Gastroesophageal sphincter (tissue), 4 donors: ENCODE results near the gene CTNND2. TPM values are rescaled to one million over a fixed set of nuclear protein-coding genes. Genes with fewer than 3 reads are reported as not detected.

Experiments
- ATAC-seq: fragments of 150-250 bp; one replicate; pipeline ENCODE4 v1.9.1; 2016; ENCODE audit warnings: mild to moderate bottlenecking, moderate library complexity
- H3K27ac ChIP-seq, 4 donors: fragments of 200-600 bp; sonication (generic) in 3 of 4; 1 replicate in 3 of 4; 2 replicates in 1 of 4; pipeline ENCODE4 v1.5.1; 2016 to 2019
- H3K27me3 ChIP-seq: fragments of 200-600 bp; sonication (generic); one replicate; pipeline ENCODE4 v1.5.1; 2019
- H3K36me3 ChIP-seq, 2 donors: fragments of 200-600 bp; sonication (generic); one replicate each; pipeline ENCODE4 v1.5.1; 2019; ENCODE audit warnings: control low read depth in 1 of 2
- H3K4me1 ChIP-seq, 3 donors: fragments of 200-600 bp; sonication (generic); 1 replicate in 2 of 3; 2 replicates in 1 of 3; pipeline ENCODE4 v1.5.1; 2016 to 2019; ENCODE audit warnings: control low read depth in 2 of 3
- H3K4me3 ChIP-seq, 2 donors: fragments of 200-600 bp; sonication (generic); one replicate each; pipeline ENCODE4 v1.5.1; 2019; ENCODE audit warnings: mild to moderate bottlenecking in 1 of 2, moderate library complexity in 1 of 2
- H3K9me3 ChIP-seq, 3 donors: fragments of 200-600 bp; sonication (generic); one replicate each; pipeline ENCODE4 v1.5.1; 2017 to 2019; ENCODE audit warnings: control low read depth in 2 of 3
- CTCF ChIP-seq, 4 experiments: fragments of 200-600 bp in 2 of 4; fragments of 450-650 bp in 2 of 4; sonication (generic) in 1 of 4; IDR thresholded peaks; one replicate each; pipeline ENCODE4 v1.5.1; 2017 to 2019; ENCODE audit warnings: antibody characterized with exemption in 4 of 4, mild to moderate bottlenecking in 2 of 4, moderate library complexity in 2 of 4
- EP300 ChIP-seq: sonication (generic); formaldehyde crosslinking; IDR thresholded peaks from one replicate; pipeline ENCODE4 v1.6.1; 2017; ENCODE audit warnings: antibody characterized with exemption, mild to moderate bottlenecking
- POLR2A ChIP-seq, 2 donors: fragments of 450-650 bp; IDR thresholded peaks; one replicate each; pipeline ENCODE4 v1.6.1; 2017; ENCODE audit warnings: antibody characterized with exemption in 2 of 2, mild to moderate bottlenecking in 2 of 2, moderate library complexity in 1 of 2
- POLR2AphosphoS5 ChIP-seq: sonication (generic); formaldehyde crosslinking; IDR thresholded peaks from one replicate; pipeline ENCODE4 v1.6.1; 2017; ENCODE audit warnings: antibody characterized with exemption
- WGBS, 2 donors: methylation state at CpG; one replicate each; pipeline ENCODE4 v1.1.5; 2018; ENCODE audit warnings: low coverage in 1 of 2; 5-methylcytosine and 5-hydroxymethylcytosine counted together
- total RNA-seq, 4 donors: library from RNA; depleted of rRNA; stranded (reverse); fragments of >200 nt; gene quantifications; one replicate each; pipeline ENCODE4 v1.1.0, GENCODE V29; 2016

Gene CTNND2, protein sequence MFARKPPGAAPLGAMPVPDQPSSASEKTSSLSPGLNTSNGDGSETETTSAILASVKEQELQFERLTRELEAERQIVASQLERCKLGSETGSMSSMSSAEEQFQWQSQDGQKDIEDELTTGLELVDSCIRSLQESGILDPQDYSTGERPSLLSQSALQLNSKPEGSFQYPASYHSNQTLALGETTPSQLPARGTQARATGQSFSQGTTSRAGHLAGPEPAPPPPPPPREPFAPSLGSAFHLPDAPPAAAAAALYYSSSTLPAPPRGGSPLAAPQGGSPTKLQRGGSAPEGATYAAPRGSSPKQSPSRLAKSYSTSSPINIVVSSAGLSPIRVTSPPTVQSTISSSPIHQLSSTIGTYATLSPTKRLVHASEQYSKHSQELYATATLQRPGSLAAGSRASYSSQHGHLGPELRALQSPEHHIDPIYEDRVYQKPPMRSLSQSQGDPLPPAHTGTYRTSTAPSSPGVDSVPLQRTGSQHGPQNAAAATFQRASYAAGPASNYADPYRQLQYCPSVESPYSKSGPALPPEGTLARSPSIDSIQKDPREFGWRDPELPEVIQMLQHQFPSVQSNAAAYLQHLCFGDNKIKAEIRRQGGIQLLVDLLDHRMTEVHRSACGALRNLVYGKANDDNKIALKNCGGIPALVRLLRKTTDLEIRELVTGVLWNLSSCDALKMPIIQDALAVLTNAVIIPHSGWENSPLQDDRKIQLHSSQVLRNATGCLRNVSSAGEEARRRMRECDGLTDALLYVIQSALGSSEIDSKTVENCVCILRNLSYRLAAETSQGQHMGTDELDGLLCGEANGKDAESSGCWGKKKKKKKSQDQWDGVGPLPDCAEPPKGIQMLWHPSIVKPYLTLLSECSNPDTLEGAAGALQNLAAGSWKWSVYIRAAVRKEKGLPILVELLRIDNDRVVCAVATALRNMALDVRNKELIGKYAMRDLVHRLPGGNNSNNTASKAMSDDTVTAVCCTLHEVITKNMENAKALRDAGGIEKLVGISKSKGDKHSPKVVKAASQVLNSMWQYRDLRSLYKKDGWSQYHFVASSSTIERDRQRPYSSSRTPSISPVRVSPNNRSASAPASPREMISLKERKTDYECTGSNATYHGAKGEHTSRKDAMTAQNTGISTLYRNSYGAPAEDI (N-terminal part only)
- total RNA-seq, result 1 to 10 TPM in 3 of 4 donors, under 1 TPM in 1; 0.40 to 3.1 (median 1.9) TPM

DNA sequence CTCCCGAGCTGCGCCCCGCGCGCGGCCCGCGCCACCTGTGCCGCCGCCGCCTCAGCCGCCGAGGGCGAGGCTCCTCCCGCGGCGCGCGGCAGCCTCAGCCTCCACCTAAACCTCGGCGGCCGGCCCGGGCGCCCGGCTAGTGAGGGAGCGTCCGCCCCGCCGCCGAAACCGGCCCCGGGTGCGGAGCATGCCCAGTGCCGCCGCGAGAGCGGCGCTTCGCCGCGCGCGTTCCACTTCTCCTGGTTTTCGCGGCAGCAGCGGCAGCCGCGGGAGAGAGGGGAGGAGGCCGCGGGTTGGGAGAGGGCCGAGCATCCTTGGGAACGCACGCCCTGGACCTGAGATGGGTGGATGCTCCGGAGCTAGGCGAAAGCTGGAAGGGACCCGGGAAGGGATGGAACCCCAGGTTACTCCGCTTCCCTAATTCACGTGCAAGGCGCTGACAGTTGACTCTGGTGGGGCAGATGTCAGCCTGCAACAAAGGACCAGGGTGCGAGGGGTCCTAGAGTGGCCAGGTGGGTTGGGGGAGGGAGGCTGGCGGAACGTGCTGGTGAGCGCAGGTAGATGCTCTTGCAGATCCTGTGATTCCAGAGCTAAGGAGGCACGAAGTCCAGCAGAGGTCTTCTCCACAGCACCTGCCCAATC, at the start of gene CTNND2:
Gene CTNND2 (minus strand): TSS at position 182 of the 642 bp plus-strand sequence. CDS start 593 bp downstream, outside the sequence.
- H3K4me3 ChIP-seq, result peak within 1 kb of the TSS; percentile 7 to 47
- no peaks in the 10 kb centered on the region for H3K9me3 ChIP-seq
- 0% methylated on average over 2 of the region's 64 CpGs; no CpG with 5 or more reads in 1 of the 2 donors for WGBS, 2 donors
- H3K36me3 ChIP-seq, result no peaks in the 10 kb centered on the region
- ATAC-seq, result peak; percentile 31
- TF ChIP-seq POLR2AphosphoS5 (no peak), CTCF (IDR thresholded peaks at IDR 0.05) (no peak), POLR2A (IDR thresholded peaks at IDR 0.05) (no peak), EP300 (no peak)
- peaks cover 0 to 9% (median 0%) of the 10 kb centered on the region in 3 donors for H3K4me1 ChIP-seq
- peaks cover 55% of the 10 kb centered on the region for H3K27me3 ChIP-seq
- H3K27ac ChIP-seq, result peak within 1 kb of the TSS in 1 of 4 donors; percentile 51

GRCh38 chr5:11946317-11946716, 42.1 kb upstream of the CTNND2 start:
- Histone ChIP-seq H3K4me1 (no peaks in the 10 kb centered on the region), H3K9me3 (no peaks in the 10 kb centered on the region), H3K27me3 (no peaks in the 10 kb centered on the region), H3K4me3 (no peak overlapping the region), H3K36me3 (no peaks in the 10 kb centered on the region), H3K27ac (no peak overlapping the region)
- no peak for ATAC-seq
- TF ChIP-seq EP300, result no peak
- no peak for TF ChIP-seq POLR2AphosphoS5
- TF ChIP-seq POLR2A (IDR thresholded peaks at IDR 0.05), result no peak
- TF ChIP-seq CTCF (IDR thresholded peaks at IDR 0.05), result no peak

DNA sequence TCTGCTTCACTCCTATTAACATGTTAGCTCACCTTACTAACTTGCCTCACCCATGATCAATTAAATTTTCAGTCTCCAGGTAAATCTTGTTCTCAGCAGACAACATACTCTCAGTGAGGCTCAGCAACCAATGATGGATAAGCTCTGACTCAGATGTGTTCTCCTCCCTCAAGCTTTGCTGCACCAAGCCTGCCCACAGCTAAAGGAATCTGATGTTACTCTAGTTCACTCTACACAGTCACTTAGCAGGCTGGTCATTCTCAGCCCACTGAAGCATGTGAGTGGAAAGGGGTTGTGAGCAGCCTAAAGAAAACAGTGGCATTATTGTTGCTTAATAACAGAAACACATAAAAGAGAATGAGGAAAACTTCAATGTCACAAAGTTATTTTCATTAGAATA, 37.3 kb upstream of the CTNND2 start:
- ATAC-seq, result no peak
- no peaks in the 10 kb centered on the region for H3K9me3 ChIP-seq
- no peaks in the 10 kb centered on the region for H3K36me3 ChIP-seq

DNA sequence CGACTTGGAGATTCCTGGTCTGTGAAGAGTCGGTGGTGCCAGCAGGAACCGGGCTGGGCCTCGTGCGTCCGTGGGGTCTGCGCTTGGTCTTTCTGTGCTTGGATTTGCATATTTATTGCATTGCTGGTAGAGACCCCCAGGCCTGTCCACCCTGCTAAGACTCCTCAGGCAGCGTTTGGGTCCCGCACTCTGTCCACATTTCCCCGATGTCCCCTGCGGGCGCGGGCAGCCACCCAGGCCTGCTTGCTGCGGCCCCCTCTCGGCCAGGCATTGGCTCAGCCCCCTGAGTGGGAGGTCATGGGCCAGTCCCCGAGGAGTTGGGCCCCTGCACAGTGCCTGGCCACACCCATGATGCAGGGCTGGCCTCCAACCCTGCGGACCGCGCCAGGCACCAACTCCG, 27.4 kb upstream of the CTNND2 start:
- no peaks in the 10 kb centered on the region for H3K4me1 ChIP-seq
- TF ChIP-seq POLR2AphosphoS5 (no peak), CTCF (IDR thresholded peaks at IDR 0.05) (no peak), POLR2A (IDR thresholded peaks at IDR 0.05) (no peak), EP300 (no peak)
- H3K4me3 ChIP-seq, result no peak overlapping the region
- 86 to 100% methylated on average over 1 to 9 of the region's 20 CpGs for WGBS, 2 donors
- H3K9me3 ChIP-seq, result peaks cover 0 to 5% (median 0%) of the 10 kb centered on the region in 3 donors
- no peaks in the 10 kb centered on the region for H3K36me3 ChIP-seq
- no peaks in the 10 kb centered on the region for H3K27me3 ChIP-seq
- no peak overlapping the region for H3K27ac ChIP-seq
- no peak for ATAC-seq

More for the DNA sequence above, 37.3 kb upstream of the CTNND2 start:
- Histone ChIP-seq H3K4me1 (no peaks in the 10 kb centered on the region), H3K27ac (no peak overlapping the region), H3K4me3 (no peak overlapping the region), H3K27me3 (no peaks in the 10 kb centered on the region)
- TF ChIP-seq POLR2A (IDR thresholded peaks at IDR 0.05) (no peak), EP300 (no peak), CTCF (IDR thresholded peaks at IDR 0.05) (no peak), POLR2AphosphoS5 (no peak)
